ENCODE measurements around the gene TELO2. TPM values are rescaled to one million over a fixed set of nuclear protein-coding genes. Genes with fewer than 3 reads are reported as not detected.
A peak's percentile ranks its signal among the peaks of the same experiment; 100 is the strongest.
"Not testable (repeated sequence)": the region's sequence is repeated elsewhere in the genome, so short reads cannot be mapped to it uniquely, and the experiment has no call there.

TELO2 gene
- total RNA-seq, 2 experiments from 2014 or later = 48.1 to 60.0 TPM

DNA sequence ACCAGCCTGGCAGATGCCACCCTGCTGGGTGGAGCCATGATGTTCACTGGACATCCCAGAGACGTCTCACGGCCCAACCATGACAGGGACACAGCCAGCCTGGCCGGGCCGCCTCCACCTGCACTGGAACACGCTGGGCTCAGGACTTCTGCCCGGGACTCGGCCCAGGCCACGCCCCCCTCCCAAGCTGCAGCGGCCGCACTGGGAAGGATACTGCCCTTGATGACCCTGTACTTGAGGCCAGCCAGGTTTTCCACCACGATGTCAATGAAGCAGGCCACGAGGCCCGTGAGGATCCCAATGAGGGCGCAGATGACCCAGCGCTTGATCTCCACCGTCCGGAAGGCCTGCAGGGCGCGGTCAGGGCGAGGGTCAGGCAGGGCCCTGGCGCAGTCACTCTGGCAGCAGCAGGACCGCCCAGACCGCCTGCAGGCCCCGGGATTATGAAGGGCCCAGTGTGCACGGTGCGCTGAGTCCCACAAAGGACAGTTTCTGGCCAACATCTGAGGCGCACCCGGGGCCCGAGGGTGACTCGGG, 32.5 kb upstream of the TELO2 start:
- Mint-ChIP-seq H3K27ac (no peak overlapping the region), H3K4me1 (peaks cover 7% of the 10 kb centered on the region), H3K9me3 (ENCODE audit: low read depth) (no peaks in the 10 kb centered on the region), H3K4me3 (no peak overlapping the region), H3K36me3 (ENCODE audit: low read depth) (peaks cover 6% of the 10 kb centered on the region), H3K27me3 (no peaks in the 10 kb centered on the region)
- ATAC-seq (no peak), DNase-seq (no peak)
- intact Hi-C loops (cut with DNase I, micrococcal nuclease) = no loop called here
- CTCF ChIA-PET = interaction anchor here (0.6 kb wide), 1 partner anchor 109 kb away, joined by 3 read pairs; no protein-coding TSS in a partner anchor
- POLR2A ChIA-PET = no interaction called here

DNA sequence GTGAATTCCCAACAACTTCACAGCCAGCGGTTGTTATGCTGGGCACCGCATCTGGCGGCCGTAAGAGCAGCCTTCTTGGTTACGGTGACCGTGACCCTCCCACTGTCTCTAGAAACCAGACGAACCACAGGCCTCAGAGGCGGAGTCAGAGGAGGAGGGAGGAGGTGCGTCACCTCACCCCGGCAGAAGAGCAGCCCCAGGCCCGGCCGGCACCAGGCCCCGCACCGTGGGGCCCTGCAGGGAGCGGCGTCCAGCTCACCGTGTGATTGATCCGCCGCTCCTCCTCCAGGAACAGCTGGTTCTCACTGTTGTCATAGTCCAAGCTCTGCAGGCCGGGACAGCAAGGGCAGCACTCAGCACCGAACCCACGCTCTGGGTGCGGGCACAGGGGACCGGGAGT, 32.0 kb upstream of the TELO2 start:
- ATAC-seq (no peak), DNase-seq (no peak)
- H3K27me3 Mint-ChIP-seq = no peaks in the 10 kb centered on the region
- H3K4me3 Mint-ChIP-seq = no peak overlapping the region
- peaks cover 7% of the 10 kb centered on the region for H3K4me1 Mint-ChIP-seq
- no peaks in the 10 kb centered on the region for H3K9me3 Mint-ChIP-seq (ENCODE audit: low read depth)
- CTCF ChIA-PET = interaction anchor here (0.6 kb wide), 1 partner anchor 109 kb away, joined by 3 read pairs; no protein-coding TSS in a partner anchor
- intact Hi-C loops (cut with DNase I, micrococcal nuclease) = no loop called here
- POLR2A ChIA-PET = no interaction called here
- H3K36me3 Mint-ChIP-seq (ENCODE audit: low read depth) = peaks cover 6% of the 10 kb centered on the region
- H3K27ac Mint-ChIP-seq = no peak overlapping the region

DNA sequence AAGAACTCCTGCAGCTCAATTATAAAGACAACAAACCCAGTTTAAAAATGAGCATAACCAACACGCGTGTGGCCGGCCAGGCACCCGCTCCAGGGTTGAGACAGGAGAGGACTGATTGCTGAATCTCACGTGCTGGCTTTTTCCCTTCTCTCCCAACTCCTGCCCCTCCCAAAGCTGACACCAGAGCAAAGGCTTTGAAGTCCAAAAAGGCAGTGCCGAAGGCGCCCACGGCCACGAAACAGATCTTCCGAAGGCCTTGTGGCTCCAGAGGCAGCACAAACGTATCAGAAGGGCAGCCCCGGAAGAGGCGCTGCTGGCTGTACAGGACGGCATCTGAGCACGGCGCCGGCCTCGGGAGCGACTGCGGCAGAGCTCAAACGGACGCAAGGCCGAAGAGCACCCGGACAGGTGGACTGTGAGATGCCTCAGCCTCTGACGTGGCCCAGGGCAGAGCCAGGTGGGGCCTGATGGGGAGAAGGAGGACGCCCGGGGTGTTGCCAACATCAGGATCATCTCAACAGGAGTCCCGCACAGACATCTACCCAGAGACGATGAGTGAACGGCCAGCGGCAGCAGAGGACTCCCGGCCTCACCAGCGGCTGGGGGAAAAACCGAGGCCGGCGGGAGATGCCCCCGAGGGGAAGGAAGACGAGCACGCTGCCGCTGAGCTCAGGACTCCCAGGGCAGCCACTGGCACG, 28.8 kb upstream of the TELO2 start:
- no peaks in the 10 kb centered on the region for H3K27me3 Mint-ChIP-seq
- no peak for ATAC-seq
- H3K27ac Mint-ChIP-seq = no peak overlapping the region
- ChIA-PET POLR2A (no interaction called here), CTCF (interaction anchor here (0.8 kb wide), 1 partner anchor 25 kb away, joined by 3 read pairs; no protein-coding TSS in a partner anchor)
- intact Hi-C loops (cut with DNase I, micrococcal nuclease) = no loop called here
- no peaks in the 10 kb centered on the region for H3K9me3 Mint-ChIP-seq (ENCODE audit: low read depth)
- H3K4me1 Mint-ChIP-seq = no peaks in the 10 kb centered on the region
- H3K36me3 Mint-ChIP-seq (ENCODE audit: low read depth) = peaks cover 5% of the 10 kb centered on the region
- no peak for DNase-seq
- H3K4me3 Mint-ChIP-seq = no peak overlapping the region

DNA sequence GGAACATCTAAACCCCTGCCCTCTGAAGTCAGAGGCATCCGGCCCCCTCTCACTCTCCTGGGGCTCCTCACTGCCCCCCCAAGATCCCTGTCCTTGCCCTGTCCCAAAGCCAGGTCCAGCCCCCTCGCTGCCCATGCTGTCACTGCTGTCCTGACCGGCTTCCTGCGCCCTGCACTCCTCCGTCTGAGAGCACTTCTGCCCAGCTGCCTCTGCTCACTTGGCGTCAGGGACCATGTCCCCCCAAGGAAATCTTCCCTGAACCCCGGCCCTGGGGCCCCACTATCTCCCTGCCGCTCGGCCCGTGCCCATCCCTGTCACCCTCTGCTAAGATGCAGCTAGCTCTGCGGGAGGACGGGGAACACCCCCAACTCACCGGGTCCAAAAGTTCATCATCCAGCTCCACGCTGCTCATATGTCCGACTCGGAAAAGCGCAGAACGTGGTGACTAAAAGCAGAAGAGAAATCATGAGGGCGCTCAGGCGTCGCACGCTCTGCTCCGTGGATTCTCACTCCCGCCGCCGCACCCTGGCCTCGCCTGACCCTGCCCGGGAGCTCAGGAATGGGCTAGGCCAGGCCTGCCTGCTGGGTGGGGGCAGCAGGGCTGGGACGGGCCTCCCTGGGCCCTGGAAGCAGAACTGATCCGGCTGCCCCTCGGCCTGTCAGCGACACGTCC, 28.1 kb upstream of the TELO2 start:
- H3K9me3 Mint-ChIP-seq (ENCODE audit: low read depth) = no peaks in the 10 kb centered on the region
- no peak overlapping the region for H3K4me3 Mint-ChIP-seq
- DNase-seq (no peak), ATAC-seq (no peak)
- ChIA-PET POLR2A (no interaction called here), CTCF (interaction anchor here (0.9 kb wide), 1 partner anchor 36 kb away, joined by 3 read pairs; no protein-coding TSS in a partner anchor)
- intact Hi-C loops (cut with DNase I, micrococcal nuclease) = no loop called here
- H3K27ac Mint-ChIP-seq = no peak overlapping the region
- H3K27me3 Mint-ChIP-seq = no peaks in the 10 kb centered on the region
- H3K36me3 Mint-ChIP-seq (ENCODE audit: low read depth) = peaks cover 5% of the 10 kb centered on the region
- peaks cover 3% of the 10 kb centered on the region for H3K4me1 Mint-ChIP-seq

DNA sequence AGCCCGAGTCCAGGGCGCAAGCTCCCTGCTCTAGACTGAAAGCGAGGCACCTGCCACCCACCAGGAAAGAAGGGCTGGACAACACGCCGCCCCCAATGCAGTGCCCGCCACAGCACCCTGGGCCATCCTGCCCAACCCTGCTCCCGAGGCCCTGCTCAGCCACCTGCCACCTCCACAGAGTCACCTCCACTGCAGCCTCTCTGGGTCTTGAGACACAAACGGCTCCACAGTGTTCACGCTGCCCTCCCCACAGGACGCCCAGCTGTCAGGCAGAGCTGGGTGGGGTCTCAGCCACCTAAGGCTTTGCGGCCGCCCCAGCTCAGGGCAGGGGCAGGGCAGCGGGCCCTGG, 27.6 kb upstream of the TELO2 start:
- H3K4me1 Mint-ChIP-seq = peaks cover 3% of the 10 kb centered on the region
- H3K36me3 Mint-ChIP-seq (ENCODE audit: low read depth) = peaks cover 5% of the 10 kb centered on the region
- H3K27me3 Mint-ChIP-seq = no peaks in the 10 kb centered on the region
- ChIA-PET CTCF (interaction anchor here (0.9 kb wide), 1 partner anchor 36 kb away, joined by 3 read pairs; no protein-coding TSS in a partner anchor), POLR2A (no interaction called here)
- intact Hi-C loops (cut with DNase I, micrococcal nuclease) = no loop called here
- H3K27ac Mint-ChIP-seq = no peak overlapping the region
- H3K9me3 Mint-ChIP-seq (ENCODE audit: low read depth) = no peaks in the 10 kb centered on the region
- no peak for ATAC-seq
- DNase-seq = no peak
- H3K4me3 Mint-ChIP-seq = no peak overlapping the region

DNA sequence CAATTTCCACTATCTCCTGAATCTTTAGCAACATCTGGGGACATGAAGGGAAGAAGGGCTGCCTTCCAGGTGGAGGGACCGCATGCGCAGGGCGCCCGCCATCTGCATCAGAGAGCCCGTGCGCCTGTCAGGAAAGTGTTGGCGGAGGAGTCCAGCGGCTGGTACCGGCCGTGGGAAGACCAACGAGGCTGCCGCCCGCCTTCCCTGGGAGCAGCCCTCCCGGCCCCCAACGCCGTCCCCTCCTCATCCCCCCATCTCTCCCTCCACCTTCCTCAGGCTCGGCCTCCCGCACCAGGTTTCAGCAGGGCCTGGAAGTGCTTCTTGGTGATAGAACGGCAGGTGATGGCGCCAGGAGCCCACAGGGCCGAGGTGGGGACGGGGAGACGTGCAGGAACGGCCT, 27.1 kb upstream of the TELO2 start:
- no peak overlapping the region for H3K4me3 Mint-ChIP-seq
- H3K36me3 Mint-ChIP-seq (ENCODE audit: low read depth) = peaks cover 5% of the 10 kb centered on the region
- POLR2A ChIA-PET = no interaction called here
- H3K9me3 Mint-ChIP-seq (ENCODE audit: low read depth) = no peaks in the 10 kb centered on the region
- H3K27me3 Mint-ChIP-seq = no peaks in the 10 kb centered on the region
- peaks cover 6% of the 10 kb centered on the region for H3K4me1 Mint-ChIP-seq
- DNase-seq (no peak), ATAC-seq (no peak)
- intact Hi-C loops (cut with DNase I, micrococcal nuclease) = no loop called here
- CTCF ChIA-PET = interaction anchor here (0.9 kb wide), 1 partner anchor 37 kb away, joined by 3 read pairs; no protein-coding TSS in a partner anchor
- H3K27ac Mint-ChIP-seq = no peak overlapping the region

DNA sequence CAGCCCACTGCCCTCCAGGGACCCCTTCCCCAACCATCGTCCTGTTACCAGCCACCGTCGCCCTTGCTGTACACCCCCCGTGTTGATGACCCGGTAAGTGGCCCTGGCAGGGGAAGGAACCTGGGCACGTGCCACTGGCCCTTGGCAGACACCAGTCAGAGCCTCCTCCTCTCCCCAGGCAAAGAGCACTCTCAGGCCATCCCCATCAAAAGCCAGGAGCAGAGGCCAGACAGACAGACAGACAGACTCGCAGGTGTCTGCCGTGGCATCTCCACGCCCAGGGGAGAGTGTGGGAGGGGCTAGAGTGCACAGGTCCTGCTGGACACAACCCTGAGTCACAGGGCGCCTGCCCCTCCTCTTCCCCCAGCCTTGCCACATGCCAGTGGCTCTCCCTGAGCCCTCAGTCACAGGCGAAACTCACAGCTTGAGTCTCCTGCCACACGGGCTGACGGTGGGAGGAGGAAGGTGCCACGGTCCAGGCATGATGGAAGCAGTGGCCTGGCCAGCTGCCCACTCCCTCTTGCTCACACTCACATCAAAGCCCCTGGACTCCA, 26.1 kb upstream of the TELO2 start:
- DNase-seq (no peak), ATAC-seq (no peak)
- ChIA-PET CTCF (no interaction called here), POLR2A (no interaction called here)
- H3K27me3 Mint-ChIP-seq = no peaks in the 10 kb centered on the region
- intact Hi-C loops (cut with DNase I, micrococcal nuclease) = no loop called here
- peaks cover 5% of the 10 kb centered on the region for H3K36me3 Mint-ChIP-seq (ENCODE audit: low read depth)
- H3K4me1 Mint-ChIP-seq = peaks cover 9% of the 10 kb centered on the region
- no peak overlapping the region for H3K27ac Mint-ChIP-seq
- no peak overlapping the region for H3K4me3 Mint-ChIP-seq
- no peaks in the 10 kb centered on the region for H3K9me3 Mint-ChIP-seq (ENCODE audit: low read depth)

DNA sequence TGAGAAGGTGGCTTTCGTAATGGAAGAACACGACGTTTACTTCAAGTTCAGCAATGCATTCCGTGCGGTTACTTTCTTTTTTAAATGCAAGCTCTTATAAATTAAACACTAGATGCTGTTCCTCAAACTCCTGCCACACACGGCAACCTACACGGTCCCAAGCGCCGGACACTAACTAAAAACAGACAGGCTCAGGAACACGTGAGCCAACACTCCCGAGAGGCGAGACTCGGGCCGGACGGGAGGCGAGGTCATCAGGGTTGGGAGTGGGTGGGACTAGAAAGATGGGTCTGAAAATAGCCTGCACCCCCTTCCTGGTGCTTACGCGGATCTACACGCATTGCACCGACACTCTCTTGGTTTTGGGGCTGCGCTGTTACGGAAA, 24.7 kb upstream of the TELO2 start:
- DNase-seq (no peak), ATAC-seq (no peak)
- no peaks in the 10 kb centered on the region for H3K36me3 Mint-ChIP-seq (ENCODE audit: low read depth)
- peaks cover 16% of the 10 kb centered on the region for H3K4me1 Mint-ChIP-seq
- no peaks in the 10 kb centered on the region for H3K27me3 Mint-ChIP-seq
- H3K27ac Mint-ChIP-seq = no peak overlapping the region
- ChIA-PET CTCF (no interaction called here), POLR2A (no interaction called here)
- intact Hi-C loops (cut with DNase I, micrococcal nuclease) = no loop called here
- H3K9me3 Mint-ChIP-seq (ENCODE audit: low read depth) = no peaks in the 10 kb centered on the region
- no peak overlapping the region for H3K4me3 Mint-ChIP-seq

DNA sequence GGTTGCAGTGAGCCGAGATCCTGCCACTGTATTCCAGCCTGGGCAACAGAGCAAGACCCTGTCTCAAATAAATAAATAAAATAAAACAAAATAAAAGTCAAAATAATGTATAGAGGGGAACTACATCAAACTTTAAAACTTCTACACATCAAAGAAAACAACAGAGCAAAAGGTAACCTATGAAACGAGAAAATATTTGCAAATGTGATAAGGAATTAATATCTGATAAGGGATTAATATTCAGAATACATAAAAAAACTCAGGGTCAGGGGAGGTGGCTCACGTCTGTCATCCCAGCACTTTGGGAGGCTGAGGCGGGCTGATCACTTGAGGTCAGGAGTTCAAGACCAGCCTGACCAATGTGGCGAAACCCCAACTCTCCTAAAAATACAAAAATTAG, 24.0 kb upstream of the TELO2 start:
- POLR2A ChIA-PET; ATAC-seq; H3K27ac Mint-ChIP-seq; H3K36me3 Mint-ChIP-seq (ENCODE audit: low read depth); H3K9me3 Mint-ChIP-seq (ENCODE audit: low read depth); H3K27me3 Mint-ChIP-seq; CTCF ChIA-PET; intact Hi-C loops (cut with DNase I, micrococcal nuclease); H3K4me3 Mint-ChIP-seq; DNase-seq: not testable (repeated sequence)
- peaks cover 20% of the 10 kb centered on the region for H3K4me1 Mint-ChIP-seq

DNA sequence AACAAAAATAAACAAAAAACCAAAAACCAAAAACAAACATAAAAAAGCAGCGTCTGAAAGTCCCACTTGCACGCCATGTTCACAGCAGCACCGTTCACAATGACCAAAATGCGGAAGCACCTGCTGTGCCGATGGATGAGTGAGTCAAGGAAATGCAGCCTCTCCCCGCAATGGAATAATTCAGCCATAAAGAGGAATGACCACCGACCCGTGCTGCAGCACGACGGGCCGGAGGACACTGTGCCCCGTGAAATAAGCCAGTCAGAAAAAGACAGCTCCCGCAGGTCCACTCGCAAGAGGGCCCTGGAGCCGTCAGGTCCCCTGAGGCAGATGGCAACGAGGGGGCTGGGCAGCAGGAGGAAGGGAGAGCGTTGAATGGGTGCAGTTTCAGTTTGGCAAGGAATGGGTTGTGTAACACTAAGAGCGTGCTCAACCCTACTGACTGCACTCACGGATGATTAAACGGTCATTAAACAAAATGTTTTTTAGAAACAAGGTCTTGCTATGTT, 23.4 kb upstream of the TELO2 start:
- peak overlapping the region; percentile 59 for H3K27ac Mint-ChIP-seq
- H3K36me3 Mint-ChIP-seq (ENCODE audit: low read depth) = no peaks in the 10 kb centered on the region
- no peaks in the 10 kb centered on the region for H3K27me3 Mint-ChIP-seq
- DNase-seq (no peak), ATAC-seq (no peak)
- no peaks in the 10 kb centered on the region for H3K9me3 Mint-ChIP-seq (ENCODE audit: low read depth)
- no peak overlapping the region for H3K4me3 Mint-ChIP-seq
- CTCF ChIA-PET = no interaction called here
- intact Hi-C loops (cut with DNase I, micrococcal nuclease) = no loop called here
- peaks cover 21% of the 10 kb centered on the region for H3K4me1 Mint-ChIP-seq
- POLR2A ChIA-PET = no interaction called here

DNA sequence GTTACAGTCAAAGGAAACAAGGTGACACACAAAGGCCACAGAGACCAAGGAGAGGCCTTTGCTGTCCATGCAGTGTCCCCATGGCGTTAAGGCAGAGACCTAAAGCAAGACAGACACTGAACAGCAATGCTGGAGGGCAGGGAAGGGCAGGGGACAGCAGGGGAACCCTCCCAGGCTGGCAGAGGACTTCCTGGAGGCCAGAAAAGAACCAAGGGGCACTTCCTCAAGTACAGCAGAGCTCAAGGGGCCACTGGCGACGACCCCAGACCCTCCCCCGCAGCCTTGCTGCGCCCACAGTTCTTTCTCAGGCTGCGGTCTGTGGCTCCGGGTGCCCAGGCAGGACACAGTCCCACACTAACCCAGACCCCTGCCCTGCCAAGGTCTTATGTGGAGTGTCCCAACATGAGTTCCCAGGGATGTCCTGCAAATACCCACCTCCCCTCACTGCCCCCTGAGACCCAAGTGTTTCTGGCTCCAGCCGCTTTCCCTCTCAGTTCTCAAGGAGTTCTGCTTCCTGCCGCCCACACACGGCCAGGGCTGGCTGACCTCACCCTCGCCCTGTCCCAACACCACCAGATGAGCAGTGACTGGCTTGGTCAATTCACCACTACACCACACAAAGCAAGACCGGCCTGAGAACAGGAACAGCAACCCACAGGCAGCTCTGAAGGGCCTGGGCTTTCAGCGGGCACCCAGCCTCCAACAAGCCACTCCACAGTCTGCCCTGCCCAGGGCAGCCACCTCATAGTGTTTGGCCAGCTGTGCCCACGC, 22.5 kb upstream of the TELO2 start:
- DNase-seq = no peak
- no peak overlapping the region for H3K27ac Mint-ChIP-seq
- ChIA-PET POLR2A (interaction anchor here (0.6 kb wide), 1 partner anchor 48 kb away, joined by 3 read pairs; no protein-coding TSS in a partner anchor), CTCF (no interaction called here)
- H3K9me3 Mint-ChIP-seq (ENCODE audit: low read depth) = no peaks in the 10 kb centered on the region
- H3K4me1 Mint-ChIP-seq = peaks cover 21% of the 10 kb centered on the region
- no peaks in the 10 kb centered on the region for H3K27me3 Mint-ChIP-seq
- intact Hi-C loops (cut with DNase I, micrococcal nuclease) = no loop called here
- H3K4me3 Mint-ChIP-seq = no peak overlapping the region
- no peaks in the 10 kb centered on the region for H3K36me3 Mint-ChIP-seq (ENCODE audit: low read depth)
- ATAC-seq = no peak

Data from activated CD4-positive, alpha-beta T cell treated with anti-CD3 and anti-CD28 coated beads for 36 hours (primary cell).